ENCODE results near the gene GPR173. TPM values are rescaled to one million over a fixed set of nuclear protein-coding genes. Genes with fewer than 3 reads are reported as not detected.

Gene GPR173
- total and polyA plus RNA-seq, 9 of the 15 experiments (the other 6 are each of a cell fraction or from before 2014, with no cell fraction given) = 0.01 TPM; not detected in 8

DNA sequence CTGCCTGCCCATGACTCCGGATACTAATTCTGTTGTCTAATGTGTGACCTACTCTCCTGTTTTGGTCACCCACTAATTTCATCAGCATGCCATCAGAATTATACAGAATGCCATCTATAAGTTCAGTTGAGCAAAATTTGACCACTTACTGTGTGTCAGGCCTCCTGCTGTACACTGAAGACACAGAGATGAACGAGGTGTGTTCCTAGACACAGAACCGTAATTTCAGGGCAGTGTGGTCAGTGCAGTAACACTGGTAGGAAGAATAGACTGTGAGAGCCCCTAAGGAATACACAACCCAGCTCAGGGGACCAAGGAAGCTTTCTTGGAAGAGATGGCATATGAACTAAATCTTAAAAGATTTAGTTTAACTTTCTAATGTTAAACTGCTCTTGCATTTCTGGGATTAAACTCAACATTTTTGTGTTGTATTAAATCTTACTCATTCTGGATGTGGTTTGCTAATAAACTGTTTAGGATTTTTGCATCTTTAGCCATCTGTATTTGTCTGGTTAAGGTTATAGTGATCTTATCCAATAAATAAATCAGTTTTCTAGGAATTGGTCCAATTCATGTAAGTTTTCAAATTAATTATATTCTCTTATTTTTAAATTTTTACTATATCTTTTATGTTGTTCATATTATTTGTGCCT is 79.6 kb downstream of the GPR173 start:
- CTCF ChIA-PET (ENCODE audit: low intra/inter-chr PET ratio) = no interaction called here
- Histone ChIP-seq H3K27me3 (ENCODE audit: control insufficient read depth in 2 of 2, insufficient read depth in 2 of 2, low read length in 2 of 2) (no peaks in the 10 kb centered on the region), H3K4me3 (no peak overlapping the region), H2AFZ (ENCODE audit: low read depth, low read length) (no peak overlapping the region), H4K20me1 (replicated peaks; ENCODE audit: control insufficient read depth, insufficient read depth, low read length) (no peaks in the 10 kb centered on the region), H3K4me2 (ENCODE audit: insufficient read depth, low read length) (no peak overlapping the region), H3K27ac (ENCODE audit: extremely low read depth, low read depth, low read length) (no peak overlapping the region), H3K9ac (ENCODE audit: insufficient read depth in 1 of 2, low read depth in 2 of 2, low read length in 2 of 2) (no peak overlapping the region), H3K9me3 (replicated peaks; ENCODE audit: control insufficient read depth, insufficient read depth, low read depth, low read length) (no peaks in the 10 kb centered on the region), H3K79me2 (ENCODE audit: control insufficient read depth, insufficient read depth, low read length) (no peaks in the 10 kb centered on the region), H3K4me1 (replicated peaks in 1 of 2; ENCODE audit: control insufficient read depth in 2 of 2, insufficient read depth in 2 of 2, low read length in 2 of 2) (no peaks in the 10 kb centered on the region), H3K9me1 (ENCODE audit: control insufficient read depth, insufficient read depth, low read length) (no peaks in the 10 kb centered on the region), H3K36me3 (ENCODE audit: control insufficient read depth, insufficient read depth, low read length) (no peaks in the 10 kb centered on the region)
- intact Hi-C loops (cut with micrococcal nuclease) = no loop called here
- BruUV-seq (replicated peaks) = no TSS peak
- ATAC-seq = no peak
- POLR2A ChIA-PET = no interaction called here
- in situ Hi-C loops (cut with MboI) = no loop called here
- 25% methylated on average over 3 of the region's 3 CpGs for WGBS (ENCODE audit: insufficient coverage, low coverage, missing lambda C conversion rate)
- no peak for DNase-seq (ENCODE audit: extremely low read depth in 1 of 4, low spot score in 3 of 4)
- no peak for TF ChIP-seq RBM25 (IDR thresholded peaks at IDR 0.05; ENCODE audit: low read depth, low read length, severe bottlenecking)
- no peak for TF ChIP-seq RBFOX2 (IDR thresholded peaks at IDR 0.05; ENCODE audit: low read depth, low read length)
- TF ChIP-seq, protein P1, sequence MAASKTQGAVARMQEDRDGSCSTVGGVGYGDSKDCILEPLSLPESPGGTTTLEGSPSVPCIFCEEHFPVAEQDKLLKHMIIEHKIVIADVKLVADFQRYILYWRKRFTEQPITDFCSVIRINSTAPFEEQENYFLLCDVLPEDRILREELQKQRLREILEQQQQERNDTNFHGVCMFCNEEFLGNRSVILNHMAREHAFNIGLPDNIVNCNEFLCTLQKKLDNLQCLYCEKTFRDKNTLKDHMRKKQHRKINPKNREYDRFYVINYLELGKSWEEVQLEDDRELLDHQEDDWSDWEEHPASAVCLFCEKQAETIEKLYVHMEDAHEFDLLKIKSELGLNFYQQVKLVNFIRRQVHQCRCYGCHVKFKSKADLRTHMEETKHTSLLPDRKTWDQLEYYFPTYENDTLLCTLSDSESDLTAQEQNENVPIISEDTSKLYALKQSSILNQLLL (CRISPR knock-in tag; IDR thresholded peaks at IDR 0.05; ENCODE audit: borderline replicate concordance) = no peak
- TF ChIP-seq, protein P2, sequence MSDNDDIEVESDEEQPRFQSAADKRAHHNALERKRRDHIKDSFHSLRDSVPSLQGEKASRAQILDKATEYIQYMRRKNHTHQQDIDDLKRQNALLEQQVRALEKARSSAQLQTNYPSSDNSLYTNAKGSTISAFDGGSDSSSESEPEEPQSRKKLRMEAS (CRISPR knock-in tag; IDR thresholded peaks at IDR 0.05) = no peak
- TF ChIP-seq, protein P3, sequence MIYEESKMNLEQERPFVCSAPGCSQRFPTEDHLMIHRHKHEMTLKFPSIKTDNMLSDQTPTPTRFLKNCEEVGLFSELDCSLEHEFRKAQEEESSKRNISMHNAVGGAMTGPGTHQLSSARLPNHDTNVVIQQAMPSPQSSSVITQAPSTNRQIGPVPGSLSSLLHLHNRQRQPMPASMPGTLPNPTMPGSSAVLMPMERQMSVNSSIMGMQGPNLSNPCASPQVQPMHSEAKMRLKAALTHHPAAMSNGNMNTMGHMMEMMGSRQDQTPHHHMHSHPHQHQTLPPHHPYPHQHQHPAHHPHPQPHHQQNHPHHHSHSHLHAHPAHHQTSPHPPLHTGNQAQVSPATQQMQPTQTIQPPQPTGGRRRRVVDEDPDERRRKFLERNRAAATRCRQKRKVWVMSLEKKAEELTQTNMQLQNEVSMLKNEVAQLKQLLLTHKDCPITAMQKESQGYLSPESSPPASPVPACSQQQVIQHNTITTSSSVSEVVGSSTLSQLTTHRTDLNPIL (CRISPR knock-in tag; IDR thresholded peaks at IDR 0.05) = no peak
- no peak for FAIRE-seq

Small RNA genes lying within 50 kb of the gene (small RNA-seq; reads per million reads assigned to genes)
- gene AL591212.2 = not detected

Other genes with a start within 250 kb of the GPR173 start
Only the 7 nearest of the 8 such genes appear.
- gene XAGE3, start 180.7 kb upstream of the GPR173 start, total RNA-seq (2014; rRNA removed) = not detected in 2 replicates
- gene XAGE3, start 180.7 kb upstream of the GPR173 start, total RNA-seq (2014; rRNA removed; fragmentation: Illumina TruSeq; extraction: Trizol) = not detected in 2 replicates
- gene XAGE3, start 180.7 kb upstream of the GPR173 start, total RNA-seq (2015; rRNA removed; fragmentation: Illumina TruSeq; extraction: Trizol) = not detected in 2 replicates
- not detected in 2 replicates for gene XAGE3, start 180.7 kb upstream of the GPR173 start, total RNA-seq (2021)
- not detected in 2 replicates for gene XAGE3, start 180.7 kb upstream of the GPR173 start, polyA plus RNA-seq (2011; rRNA removed)
- not detected in 2 replicates for gene XAGE3, start 180.7 kb upstream of the GPR173 start, polyA plus RNA-seq (2014; fragmentation: Illumina TruSeq; extraction: Trizol)
- under 1 TPM; 0.15 to 0.21 TPM for gene XAGE3, start 180.7 kb upstream of the GPR173 start, polyA plus RNA-seq (2014; fragmentation: Nextera tagmentation; extraction: Ambion mirVana)
- gene XAGE3, start 180.7 kb upstream of the GPR173 start, polyA plus RNA-seq (2014; rRNA removed) = not detected in 2 replicates
- gene FAM156B, start 151.5 kb upstream of the GPR173 start, total RNA-seq (2014; rRNA removed) = 16.7 and 22.9 TPM in 2 replicates
- 1.5 and 5.4 TPM in 2 replicates for gene FAM156B, start 151.5 kb upstream of the GPR173 start, total RNA-seq (2014; rRNA removed; fragmentation: Illumina TruSeq; extraction: Trizol)
- gene FAM156B, start 151.5 kb upstream of the GPR173 start, total RNA-seq (2015; rRNA removed; fragmentation: Illumina TruSeq; extraction: Trizol) = 8.6 and 12.3 TPM in 2 replicates
- 7.1 and 14.2 TPM in 2 replicates for gene FAM156B, start 151.5 kb upstream of the GPR173 start, total RNA-seq (2021)
- gene FAM156B, start 151.5 kb upstream of the GPR173 start, polyA plus RNA-seq (2011; rRNA removed) = 19.4 and 20.6 TPM in 2 replicates
- gene FAM156B, start 151.5 kb upstream of the GPR173 start, polyA plus RNA-seq (2014; fragmentation: Illumina TruSeq; extraction: Trizol) = 18.3 and 21.2 TPM in 2 replicates
- gene FAM156B, start 151.5 kb upstream of the GPR173 start, polyA plus RNA-seq (2014; fragmentation: Nextera tagmentation; extraction: Ambion mirVana) = under 1 TPM; 0.24 to 0.45 TPM
- gene FAM156B, start 151.5 kb upstream of the GPR173 start, polyA plus RNA-seq (2014; rRNA removed) = 30.8 and 32.2 TPM in 2 replicates
- gene FAM156A, start 90.3 kb upstream of the GPR173 start, total RNA-seq (2014; rRNA removed) = 8.2 and 8.6 TPM in 2 replicates
- 7.2 and 9.0 TPM in 2 replicates for gene FAM156A, start 90.3 kb upstream of the GPR173 start, total RNA-seq (2014; rRNA removed; fragmentation: Illumina TruSeq; extraction: Trizol)
- gene FAM156A, start 90.3 kb upstream of the GPR173 start, total RNA-seq (2015; rRNA removed; fragmentation: Illumina TruSeq; extraction: Trizol) = 6.6 and 8.8 TPM in 2 replicates
- 14.5 and 14.8 TPM in 2 replicates for gene FAM156A, start 90.3 kb upstream of the GPR173 start, total RNA-seq (2021)
- gene FAM156A, start 90.3 kb upstream of the GPR173 start, polyA plus RNA-seq (2011; rRNA removed) = 20.3 and 20.6 TPM in 2 replicates
- gene FAM156A, start 90.3 kb upstream of the GPR173 start, polyA plus RNA-seq (2014; fragmentation: Illumina TruSeq; extraction: Trizol) = 13.2 and 13.4 TPM in 2 replicates
- 1 to 10 TPM; 1.9 to 2.9 TPM for gene FAM156A, start 90.3 kb upstream of the GPR173 start, polyA plus RNA-seq (2014; fragmentation: Nextera tagmentation; extraction: Ambion mirVana)
- 16.7 and 20.3 TPM in 2 replicates for gene FAM156A, start 90.3 kb upstream of the GPR173 start, polyA plus RNA-seq (2014; rRNA removed)
- 10.8 and 11.3 TPM in 2 replicates for gene TSPYL2, start 33.6 kb downstream of the GPR173 start, total RNA-seq (2014; rRNA removed)
- gene TSPYL2, start 33.6 kb downstream of the GPR173 start, total RNA-seq (2014; rRNA removed; fragmentation: Illumina TruSeq; extraction: Trizol) = 7.4 and 9.8 TPM in 2 replicates
- gene TSPYL2, start 33.6 kb downstream of the GPR173 start, total RNA-seq (2015; rRNA removed; fragmentation: Illumina TruSeq; extraction: Trizol) = 6.5 and 7.2 TPM in 2 replicates
- gene TSPYL2, start 33.6 kb downstream of the GPR173 start, total RNA-seq (2021) = 10.8 and 12.1 TPM in 2 replicates
- 18.6 and 20.0 TPM in 2 replicates for gene TSPYL2, start 33.6 kb downstream of the GPR173 start, polyA plus RNA-seq (2011; rRNA removed)
- gene TSPYL2, start 33.6 kb downstream of the GPR173 start, polyA plus RNA-seq (2014; fragmentation: Illumina TruSeq; extraction: Trizol) = 16.8 and 17.1 TPM in 2 replicates
- gene TSPYL2, start 33.6 kb downstream of the GPR173 start, polyA plus RNA-seq (2014; fragmentation: Nextera tagmentation; extraction: Ambion mirVana) = under 1 TPM; 0.41 to 0.88 TPM
- 11.0 and 15.7 TPM in 2 replicates for gene TSPYL2, start 33.6 kb downstream of the GPR173 start, polyA plus RNA-seq (2014; rRNA removed)
- 2.8 and 3.0 TPM in 2 replicates for gene KANTR, start 45.4 kb downstream of the GPR173 start, total RNA-seq (2014; rRNA removed)
- gene KANTR, start 45.4 kb downstream of the GPR173 start, total RNA-seq (2014; rRNA removed; fragmentation: Illumina TruSeq; extraction: Trizol) = 4.2 and 4.9 TPM in 2 replicates
- 4.4 and 5.0 TPM in 2 replicates for gene KANTR, start 45.4 kb downstream of the GPR173 start, total RNA-seq (2015; rRNA removed; fragmentation: Illumina TruSeq; extraction: Trizol)
- 3.2 and 3.4 TPM in 2 replicates for gene KANTR, start 45.4 kb downstream of the GPR173 start, total RNA-seq (2021)
- 5.1 and 5.7 TPM in 2 replicates for gene KANTR, start 45.4 kb downstream of the GPR173 start, polyA plus RNA-seq (2011; rRNA removed)
- 3.3 and 3.4 TPM in 2 replicates for gene KANTR, start 45.4 kb downstream of the GPR173 start, polyA plus RNA-seq (2014; fragmentation: Illumina TruSeq; extraction: Trizol)
- 1 to 10 TPM; 1.0 to 1.2 TPM for gene KANTR, start 45.4 kb downstream of the GPR173 start, polyA plus RNA-seq (2014; fragmentation: Nextera tagmentation; extraction: Ambion mirVana)
- gene KANTR, start 45.4 kb downstream of the GPR173 start, polyA plus RNA-seq (2014; rRNA removed) = 3.3 and 3.9 TPM in 2 replicates
- gene KDM5C, start 176.4 kb downstream of the GPR173 start, total RNA-seq (2014; rRNA removed) = 61.1 and 82.1 TPM in 2 replicates
- gene KDM5C, start 176.4 kb downstream of the GPR173 start, total RNA-seq (2014; rRNA removed; fragmentation: Illumina TruSeq; extraction: Trizol) = 44.5 and 53.1 TPM in 2 replicates
- 41.4 and 43.4 TPM in 2 replicates for gene KDM5C, start 176.4 kb downstream of the GPR173 start, total RNA-seq (2015; rRNA removed; fragmentation: Illumina TruSeq; extraction: Trizol)
- gene KDM5C, start 176.4 kb downstream of the GPR173 start, total RNA-seq (2021) = 110 and 136 TPM in 2 replicates
- gene KDM5C, start 176.4 kb downstream of the GPR173 start, polyA plus RNA-seq (2011; rRNA removed) = 52.4 and 82.6 TPM in 2 replicates
- 59.1 and 66.6 TPM in 2 replicates for gene KDM5C, start 176.4 kb downstream of the GPR173 start, polyA plus RNA-seq (2014; fragmentation: Illumina TruSeq; extraction: Trizol)
- under 1 TPM; 0.62 to 0.83 TPM for gene KDM5C, start 176.4 kb downstream of the GPR173 start, polyA plus RNA-seq (2014; fragmentation: Nextera tagmentation; extraction: Ambion mirVana)
- gene KDM5C, start 176.4 kb downstream of the GPR173 start, polyA plus RNA-seq (2014; rRNA removed) = 44.0 and 64.7 TPM in 2 replicates
- 18.9 and 20.1 TPM in 2 replicates for gene IQSEC2, start 232.8 kb downstream of the GPR173 start, total RNA-seq (2014; rRNA removed)
- 12.3 TPM in 2 replicates for gene IQSEC2, start 232.8 kb downstream of the GPR173 start, total RNA-seq (2014; rRNA removed; fragmentation: Illumina TruSeq; extraction: Trizol)
- 10.5 and 11.5 TPM in 2 replicates for gene IQSEC2, start 232.8 kb downstream of the GPR173 start, total RNA-seq (2015; rRNA removed; fragmentation: Illumina TruSeq; extraction: Trizol)
- gene IQSEC2, start 232.8 kb downstream of the GPR173 start, total RNA-seq (2021) = 35.9 and 41.8 TPM in 2 replicates
- gene IQSEC2, start 232.8 kb downstream of the GPR173 start, polyA plus RNA-seq (2011; rRNA removed) = 23.9 and 25.8 TPM in 2 replicates
- 31.4 and 32.8 TPM in 2 replicates for gene IQSEC2, start 232.8 kb downstream of the GPR173 start, polyA plus RNA-seq (2014; fragmentation: Illumina TruSeq; extraction: Trizol)
- 1 to 10 TPM; 2.7 to 2.8 TPM for gene IQSEC2, start 232.8 kb downstream of the GPR173 start, polyA plus RNA-seq (2014; fragmentation: Nextera tagmentation; extraction: Ambion mirVana)
- gene IQSEC2, start 232.8 kb downstream of the GPR173 start, polyA plus RNA-seq (2014; rRNA removed) = 25.6 and 29.4 TPM in 2 replicates

Data from K562 (cell line).